Astrocyte (in vitro differentiated cells and primary cell): Measurements from ENCODE around the gene DENND1C. TPM values are rescaled to one million over a fixed set of nuclear protein-coding genes. Genes with fewer than 3 reads are reported as not detected.

Experiments
- DNase-seq: peaks from one replicate; pipeline ENCODE4 v3.0.0-alpha.2; 2010; ENCODE audit warnings: low read depth
- FAIRE-seq: peaks from 2 replicates; lab custom pipeline; 2011; peaks lifted over from hg19 to GRCh38; lab: Jason Lieb, UNC
- H2AFZ ChIP-seq: 2 replicates; pipeline ENCODE4 v1.6.0; 2012; ENCODE audit warnings: low read depth, low read length, inconsistent platforms
- H3K27ac ChIP-seq: 2 replicates; pipeline ENCODE4 v1.5.1; 2011; ENCODE audit warnings: low read depth, low read length, inconsistent platforms
- H3K27me3 ChIP-seq: 2 replicates; pipeline ENCODE4 v1.6.0; 2011; ENCODE audit warnings: low read length, inconsistent platforms; ENCODE audit not compliant: insufficient read depth
- H3K36me3 ChIP-seq: 2 replicates; pipeline ENCODE4 v1.5.1; 2011; ENCODE audit warnings: low read length, inconsistent platforms; ENCODE audit not compliant: insufficient read depth
- H3K4me1 ChIP-seq: 2 replicates; pipeline ENCODE4 v1.5.1; 2011; ENCODE audit warnings: low read length, inconsistent platforms; ENCODE audit not compliant: insufficient read depth
- H3K4me2 ChIP-seq: 2 replicates; pipeline ENCODE4 v1.6.0; 2012; ENCODE audit warnings: low read length, inconsistent platforms
- H3K4me3 ChIP-seq: 2 replicates; pipeline ENCODE4 v1.5.1; 2011; ENCODE audit warnings: low read depth, mild to moderate bottlenecking, low read length, inconsistent platforms; ENCODE audit not compliant: insufficient read depth
- H3K79me2 ChIP-seq: 2 replicates; pipeline ENCODE4 v1.6.0; 2012; ENCODE audit warnings: mild to moderate bottlenecking, low read length, inconsistent platforms; ENCODE audit not compliant: insufficient read depth
- H3K9ac ChIP-seq: 2 replicates; pipeline ENCODE4 v1.6.0; 2012; ENCODE audit warnings: mild to moderate bottlenecking, low read length, inconsistent platforms
- H3K9me3 ChIP-seq: 2 replicates; pipeline ENCODE4 v1.5.1; 2012; ENCODE audit warnings: low read depth, mild to moderate bottlenecking, low read length, inconsistent platforms; ENCODE audit not compliant: insufficient read depth
- H4K20me1 ChIP-seq: 2 replicates; pipeline ENCODE4 v1.6.0; 2012; ENCODE audit warnings: low read length, inconsistent platforms; ENCODE audit not compliant: insufficient read depth
- H3K27ac Mint-ChIP-seq: one replicate; pipeline ENCODE4 v1.8.0; 2021; ENCODE audit warnings: mild to moderate bottlenecking, mixed read lengths; ENCODE audit not compliant: unreplicated experiment
- H3K27me3 Mint-ChIP-seq: one replicate; pipeline ENCODE4 v1.8.0; 2021; ENCODE audit warnings: low read depth, mixed read lengths; ENCODE audit not compliant: unreplicated experiment
- H3K36me3 Mint-ChIP-seq: one replicate; pipeline ENCODE4 v1.8.0; 2021; ENCODE audit warnings: low read depth, mixed read lengths; ENCODE audit not compliant: unreplicated experiment
- H3K4me1 Mint-ChIP-seq: one replicate; pipeline ENCODE4 v1.8.0; 2021; ENCODE audit warnings: low read depth, mixed read lengths; ENCODE audit not compliant: unreplicated experiment
- H3K4me3 Mint-ChIP-seq: one replicate; pipeline ENCODE4 v1.8.0; 2021; ENCODE audit warnings: mild to moderate bottlenecking, moderate library complexity, mixed read lengths; ENCODE audit not compliant: unreplicated experiment
- H3K9me3 Mint-ChIP-seq: one replicate; pipeline ENCODE4 v1.8.0; 2021; ENCODE audit warnings: mild to moderate bottlenecking, mixed read lengths; ENCODE audit not compliant: unreplicated experiment
- CTCF ChIP-seq: IDR thresholded peaks from 2 replicates; pipeline ENCODE4 v1.5.1; 2011; ENCODE audit warnings: low read depth, mild to moderate bottlenecking, inconsistent platforms, low read length, moderate library complexity; ENCODE audit not compliant: insufficient read depth
- EZH2 ChIP-seq: IDR thresholded peaks from 2 replicates; pipeline ENCODE4 v1.6.1; 2012; ENCODE audit warnings: mild to moderate bottlenecking, low read length, inconsistent platforms; ENCODE audit not compliant: insufficient read depth
- total RNA-seq: library from RNA; stranded (reverse); gene quantifications from 2 replicates; pipeline ENCODE4 v1.2.1, GENCODE V29; 2021

The DENND1C gene
- total RNA-seq, 1 donor from 2014 or later, result not detected

GRCh38 chr19:6478815-6479214, 2.8 kb downstream of the DENND1C start:
- H3K4me1 ChIP-seq, result no peaks in the 10 kb centered on the region
- no peaks in the 10 kb centered on the region for H3K9me3 Mint-ChIP-seq
- TF ChIP-seq EZH2, result no peak
- TF ChIP-seq CTCF, result no peak

GRCh38 chr19:6476896-6477431, 4.6 kb downstream of the DENND1C start:
- Histone ChIP-seq H3K36me3 (no peaks in the 10 kb centered on the region), H3K9me3 (no peaks in the 10 kb centered on the region), H3K79me2 (no peaks in the 10 kb centered on the region), H3K4me3 (peak overlapping the region; percentile 33), H3K4me1 (no peaks in the 10 kb centered on the region), H3K27ac (no peak overlapping the region), H4K20me1 (no peaks in the 10 kb centered on the region), H3K9ac (peak overlapping the region; percentile 6), H3K4me2 (peak overlapping the region; percentile 67), H3K27me3 (peaks cover 6% of the 10 kb centered on the region), H2AFZ (peak overlapping the region; percentile 60)
- FAIRE-seq (no peak), DNase-seq (no peak)
- peaks cover 11% of the 10 kb centered on the region for H3K27me3 Mint-ChIP-seq
- TF ChIP-seq CTCF, result no peak
- TF ChIP-seq EZH2, result no peak
- H3K4me1 Mint-ChIP-seq, result no peaks in the 10 kb centered on the region
- H3K36me3 Mint-ChIP-seq, result no peaks in the 10 kb centered on the region
- H3K4me3 Mint-ChIP-seq, result no peak overlapping the region
- no peak overlapping the region for H3K27ac Mint-ChIP-seq
- H3K9me3 Mint-ChIP-seq, result no peaks in the 10 kb centered on the region

More at GRCh38 chr19:6478815-6479214, 2.8 kb downstream of the DENND1C start:
- Histone ChIP-seq H3K36me3 (no peaks in the 10 kb centered on the region), H2AFZ (no peak overlapping the region), H3K79me2 (no peaks in the 10 kb centered on the region), H3K4me3 (no peak overlapping the region), H4K20me1 (no peaks in the 10 kb centered on the region), H3K9ac (no peak overlapping the region), H3K27ac (no peak overlapping the region), H3K9me3 (no peaks in the 10 kb centered on the region), H3K27me3 (peaks cover 6% of the 10 kb centered on the region), H3K4me2 (no peak overlapping the region)
- FAIRE-seq (no peak), DNase-seq (no peak)
- Mint-ChIP-seq H3K4me1 (no peaks in the 10 kb centered on the region), H3K27ac (no peak overlapping the region), H3K27me3 (peaks cover 12% of the 10 kb centered on the region), H3K36me3 (no peaks in the 10 kb centered on the region), H3K4me3 (no peak overlapping the region)

- H3K4me1 Mint-ChIP-seq, result no peaks in the 10 kb centered on the region
- peak overlapping the region; percentile 67 for H3K4me2 ChIP-seq
- no peaks in the 10 kb centered on the region for H3K36me3 Mint-ChIP-seq
- H3K36me3 ChIP-seq, result no peaks in the 10 kb centered on the region
- no peak overlapping the region for H3K27ac ChIP-seq
- DNase-seq, result no peak
- FAIRE-seq, result no peak
- no peaks in the 10 kb centered on the region for H3K9me3 ChIP-seq
- H3K4me3 Mint-ChIP-seq, result peak overlapping the region; percentile 64
- TF ChIP-seq EZH2, result no peak
- TF ChIP-seq CTCF, result no peak
- H3K27ac Mint-ChIP-seq, result peak overlapping the region; percentile 34
- H3K4me1 ChIP-seq, result no peaks in the 10 kb centered on the region
- no peaks in the 10 kb centered on the region for H3K79me2 ChIP-seq
- H4K20me1 ChIP-seq, result no peaks in the 10 kb centered on the region
- peak overlapping the region; percentile 60 for H2AFZ ChIP-seq
- peak overlapping the region; percentile 33 for H3K4me3 ChIP-seq
- no peaks in the 10 kb centered on the region for H3K9me3 Mint-ChIP-seq
- H3K27me3 ChIP-seq, result peaks cover 6% of the 10 kb centered on the region
- peaks cover 11% of the 10 kb centered on the region for H3K27me3 Mint-ChIP-seq
- H3K9ac ChIP-seq, result peak overlapping the region; percentile 6
Observed at GRCh38 chr19:6476155-6476895, 5.3 kb downstream of the DENND1C start.
